NCI-H774 (cell line): ENCODE results near the gene GALNT8.

Experiments used
- DNase-seq: peaks from one replicate; lab custom pipeline; 2025; lab: John Stamatoyannopoulos, UW

Gene GALNT8

GRCh38 chr12:4796694-4797482, 76.7 kb downstream of the GALNT8 start:
- no peak for DNase-seq

- DNase-seq: no peak
Measured at GRCh38 chr12:4800555-4800954, 80.4 kb downstream of the GALNT8 start.

GRCh38 chr12:4802841-4803240, 82.6 kb downstream of the GALNT8 start:
- no peak for DNase-seq

DNA sequence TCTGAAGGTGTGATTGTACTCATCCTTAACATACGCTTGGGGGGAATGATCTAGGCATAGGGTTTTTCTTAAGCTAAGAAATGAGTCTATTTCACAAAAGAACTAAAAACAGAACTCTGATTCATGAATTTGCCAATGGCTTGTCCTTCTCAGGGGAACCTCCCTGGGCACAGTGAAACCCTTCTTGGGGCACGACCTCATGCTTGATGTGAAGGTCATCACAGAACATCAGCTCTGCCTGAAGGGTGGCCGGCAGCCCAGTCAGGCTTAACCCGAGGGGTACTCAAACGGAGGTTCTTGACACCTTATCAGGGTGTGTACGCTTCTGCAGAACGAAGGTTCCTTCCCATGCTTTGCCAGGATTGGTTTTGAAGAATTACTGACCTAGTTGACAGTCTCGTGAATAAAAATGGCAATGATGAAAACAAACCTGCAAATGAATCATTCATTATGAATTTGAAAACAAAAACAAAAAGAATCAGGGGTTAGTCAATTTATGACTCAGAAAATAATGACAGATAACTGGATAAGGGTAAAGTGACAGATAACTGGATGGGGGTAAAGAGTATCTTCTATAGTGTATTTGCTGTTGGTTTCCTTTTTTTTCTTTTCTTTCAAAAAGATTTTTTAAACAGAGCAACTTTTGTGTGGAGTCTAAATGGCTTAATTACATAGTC, 86.4 kb downstream of the GALNT8 start:
- no peak for DNase-seq

GRCh38 chr12:4807116-4807783, 87.0 kb downstream of the GALNT8 start:
- no peak for DNase-seq

GRCh38 chr12:4807813-4808212, 87.6 kb downstream of the GALNT8 start:
- no peak for DNase-seq

GRCh38 chr12:4809013-4809448, 88.8 kb downstream of the GALNT8 start:
- DNase-seq: no peak

DNA sequence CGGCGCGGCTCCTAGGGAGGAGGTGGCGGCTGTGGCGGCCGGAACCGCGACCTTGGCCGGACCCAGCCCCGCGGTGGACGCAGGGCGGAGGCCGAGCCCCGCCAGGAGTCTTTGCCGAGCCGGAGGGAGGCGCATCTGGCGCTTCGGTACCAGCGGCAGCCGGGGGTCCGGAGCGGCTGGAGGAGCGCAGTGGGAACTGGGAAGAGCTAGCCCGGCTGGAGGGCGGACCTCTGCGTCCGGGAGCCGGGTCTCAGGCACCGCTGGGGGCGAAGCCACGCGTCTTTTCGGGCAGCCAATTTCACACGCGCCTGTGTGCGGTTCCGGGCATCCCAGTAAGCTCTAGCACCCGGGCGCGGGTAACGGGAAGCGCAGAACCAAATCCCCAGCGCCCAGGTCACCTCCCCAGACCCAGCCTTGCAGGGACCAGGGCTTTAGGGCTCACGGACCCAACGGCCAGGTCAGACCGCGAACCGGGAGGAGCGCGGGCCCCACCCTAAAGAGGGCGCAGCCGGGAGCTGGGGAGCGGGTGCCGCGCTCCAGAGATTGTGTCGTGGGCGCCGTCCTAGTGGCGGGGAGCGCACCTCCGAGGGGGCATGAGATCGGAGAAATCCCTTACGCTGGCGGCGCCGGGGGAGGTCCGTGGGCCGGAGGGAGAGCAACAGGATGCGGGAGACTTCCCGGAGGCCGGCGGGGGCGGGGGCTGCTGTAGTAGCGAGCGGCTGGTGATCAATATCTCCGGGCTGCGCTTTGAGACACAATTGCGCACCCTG, 89.4 kb downstream of the GALNT8 start:
- DNase-seq: no peak

DNA sequence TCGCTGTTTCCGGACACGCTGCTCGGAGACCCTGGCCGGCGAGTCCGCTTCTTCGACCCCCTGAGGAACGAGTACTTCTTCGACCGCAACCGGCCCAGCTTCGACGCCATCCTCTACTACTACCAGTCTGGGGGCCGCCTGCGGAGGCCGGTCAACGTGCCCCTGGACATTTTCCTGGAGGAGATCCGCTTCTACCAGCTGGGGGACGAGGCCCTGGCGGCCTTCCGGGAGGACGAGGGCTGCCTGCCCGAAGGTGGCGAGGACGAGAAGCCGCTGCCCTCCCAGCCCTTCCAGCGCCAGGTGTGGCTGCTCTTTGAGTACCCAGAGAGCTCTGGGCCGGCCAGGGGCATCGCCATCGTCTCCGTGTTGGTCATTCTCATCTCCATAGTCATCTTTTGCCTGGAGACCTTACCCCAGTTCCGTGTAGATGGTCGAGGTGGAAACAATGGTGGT, 90.0 kb downstream of the GALNT8 start:
- no peak for DNase-seq

DNA sequence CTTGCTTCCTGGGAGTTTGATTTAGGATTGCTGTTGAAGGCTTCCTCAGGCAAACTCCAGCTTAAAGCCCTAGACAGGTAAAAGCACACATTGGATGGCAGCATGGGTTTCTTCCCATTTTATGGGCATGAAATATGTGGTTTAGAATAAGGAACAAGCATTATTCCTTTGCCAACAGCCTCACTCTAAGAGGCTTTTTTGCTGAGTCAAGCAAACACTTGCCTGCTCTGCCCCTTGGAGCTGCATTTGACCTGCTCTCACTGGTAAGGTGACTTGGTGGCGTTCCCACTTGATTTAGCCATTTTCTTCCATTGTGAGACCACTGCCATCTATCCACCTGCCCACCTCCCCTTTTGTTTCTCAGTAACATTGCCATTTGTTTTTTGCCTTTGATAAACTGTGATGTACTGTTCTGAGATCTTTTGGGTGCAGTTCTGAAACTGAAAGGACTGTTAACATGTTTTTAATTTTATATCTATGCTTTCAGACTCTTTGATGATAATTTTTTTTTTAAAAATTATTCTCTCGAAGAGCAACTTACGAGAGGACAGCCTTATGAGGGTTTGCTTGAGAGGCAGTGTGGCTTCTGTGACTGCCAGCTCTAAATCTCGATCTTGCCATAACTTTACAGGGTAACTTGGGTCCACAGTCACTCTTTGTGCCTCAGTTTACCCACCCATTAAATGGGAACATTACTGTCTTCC, 92.6 kb downstream of the GALNT8 start:
- no peak for DNase-seq

DNA sequence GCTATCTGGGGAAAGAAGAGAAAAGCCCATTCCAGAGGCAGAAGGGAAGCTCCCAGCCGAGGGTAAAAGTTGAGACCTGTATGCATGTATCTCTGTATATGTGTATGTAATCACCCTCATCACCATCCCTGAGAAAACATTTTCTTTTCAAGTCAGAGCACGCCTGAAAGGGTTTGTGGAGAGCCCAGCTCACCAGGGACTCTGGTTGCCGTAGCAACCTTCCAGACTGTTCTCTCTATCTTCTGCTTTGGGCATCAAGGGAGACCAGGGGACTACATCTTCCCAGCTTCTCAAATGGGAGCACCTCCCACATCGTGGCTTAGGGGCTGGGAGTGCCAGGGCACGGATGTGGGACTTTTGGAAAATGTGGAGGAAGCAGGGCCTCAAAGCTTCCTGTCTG, 93.5 kb downstream of the GALNT8 start:
- no peak for DNase-seq

GRCh38 chr12:4814485-4814884, 94.3 kb downstream of the GALNT8 start:
- DNase-seq: no peak

DNA sequence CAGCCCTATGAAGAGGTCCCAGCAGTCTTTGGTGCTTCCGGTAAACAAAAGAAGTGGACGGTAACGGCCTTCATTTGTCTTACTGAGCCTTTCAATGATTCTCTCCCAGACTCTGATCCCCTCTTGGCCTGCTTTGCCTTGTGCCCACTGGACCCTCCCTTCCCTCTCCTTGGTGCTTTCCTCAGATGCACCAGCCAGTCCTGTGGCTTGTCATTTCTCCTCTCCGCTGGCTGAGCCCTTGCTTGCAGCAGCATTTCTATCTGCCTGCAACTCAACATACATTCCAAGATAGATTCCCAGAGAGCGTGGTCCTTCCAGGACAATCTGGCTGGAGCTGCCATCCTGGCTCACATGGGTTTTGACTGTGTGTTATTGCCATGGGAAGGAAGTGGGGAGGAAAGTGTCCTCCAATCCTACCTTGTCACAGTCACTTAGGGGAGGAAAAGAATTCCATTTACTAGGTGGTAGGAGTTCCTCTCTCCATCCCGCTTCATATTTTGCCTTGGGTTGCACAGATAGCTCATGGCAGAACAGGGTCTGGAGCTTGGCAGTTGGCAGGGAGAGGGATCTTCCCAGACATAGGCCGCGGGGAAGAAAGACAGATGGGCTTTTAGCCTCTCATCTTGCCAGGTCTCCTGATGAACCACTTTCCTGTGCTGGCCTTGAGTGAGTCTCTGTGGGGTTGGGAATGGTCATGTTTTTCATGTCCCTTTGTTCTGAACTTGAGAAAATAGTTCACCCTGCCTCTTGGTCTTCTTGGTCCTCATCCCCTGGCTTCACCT, 96.7 kb downstream of the GALNT8 start:
- no peak for DNase-seq

- peak; percentile 8 for DNase-seq
Measured at GRCh38 chr12:4817880-4818279, 97.7 kb downstream of the GALNT8 start.

DNA sequence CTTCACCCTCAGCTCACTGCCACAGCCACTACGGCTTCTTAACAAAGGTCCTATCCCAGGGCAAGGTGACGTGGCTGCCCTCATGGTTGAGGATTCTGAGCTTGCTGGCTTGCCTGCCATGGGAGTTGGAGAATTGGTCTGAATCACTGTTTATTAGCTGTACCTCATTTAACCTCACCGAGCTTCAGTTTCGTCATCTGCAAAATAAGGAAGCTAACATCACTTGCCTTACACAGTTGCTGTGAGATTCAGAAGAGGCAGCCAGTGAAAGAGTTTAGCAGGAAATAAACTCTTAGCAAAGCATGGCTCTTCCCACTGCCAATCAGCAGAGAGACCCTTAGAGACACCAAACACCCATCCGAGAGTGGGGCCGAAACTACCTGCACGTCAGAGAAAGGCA, 99.5 kb downstream of the GALNT8 start:
- no peak for DNase-seq

DNA sequence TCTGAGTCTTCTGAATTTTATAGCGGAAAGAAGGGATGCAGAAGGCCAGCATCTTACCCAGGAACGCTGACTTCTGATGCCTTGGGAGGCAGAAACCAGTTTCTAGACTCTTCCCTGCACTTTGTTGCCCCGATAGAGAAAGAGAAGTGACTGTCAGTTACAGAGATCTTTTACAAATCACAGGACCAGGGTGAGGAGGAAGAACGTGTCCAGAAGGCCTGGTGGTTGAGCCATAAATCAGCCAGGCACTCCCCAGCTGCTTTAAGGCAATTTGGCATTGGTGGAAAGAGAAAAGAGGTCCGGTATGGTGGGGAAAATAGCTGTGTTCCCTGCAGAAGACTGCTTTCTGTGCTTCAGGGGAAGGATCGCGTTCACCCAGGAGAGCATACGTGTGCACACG, 100.8 kb downstream of the GALNT8 start:
- DNase-seq: no peak
